T-helper 1 cell treated with Interleukin-12 subunit alpha and Interleukin-12 subunit beta and Interleukin-4 antibody, amounts not matched to agents 30 ng/mL and 1 ng/mL, for 36 hours (primary cell): ENCODE results near the gene RGS4. TPM values are rescaled to one million over a fixed set of nuclear protein-coding genes. Genes with fewer than 3 reads are reported as not detected.

Experiments used
- intact Hi-C: fragments of 100-400 bp; cut with micrococcal nuclease; formaldehyde crosslinking; loops from one replicate; pipeline ENCODE4 v1.15.1; 2024
- total RNA-seq: library from RNA; stranded (reverse); gene quantifications from 2 replicates; pipeline ENCODE4 v1.2.3, GENCODE V29; 2022

The RGS4 gene
- not detected in 2 replicates for total RNA-seq

DNA sequence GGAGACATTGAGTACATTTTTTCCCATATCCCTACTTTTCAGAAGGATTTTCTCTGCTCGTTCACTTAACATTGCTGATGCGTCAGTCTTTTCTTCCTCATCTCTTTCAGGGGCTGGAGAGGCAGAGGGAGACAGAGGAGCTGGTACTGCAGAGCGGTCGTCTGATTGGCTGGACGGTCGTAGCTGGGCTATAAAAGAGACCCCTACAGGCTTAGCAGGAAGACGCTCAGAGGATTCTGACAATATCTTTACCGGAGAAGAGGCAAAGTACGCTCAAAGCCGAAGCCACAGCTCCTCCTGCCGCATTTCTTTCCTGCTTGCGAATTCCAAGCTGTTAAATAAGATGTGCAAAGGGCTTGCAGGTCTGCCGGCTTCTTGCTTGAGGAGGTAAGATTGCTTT lies at the start of gene RGS4:
TSS of gene RGS4 (plus strand) at position 220 of the 400 bp plus-strand sequence. CDS start at position 344, 124 bp downstream.
- intact Hi-C loops: no loop called here

DNA sequence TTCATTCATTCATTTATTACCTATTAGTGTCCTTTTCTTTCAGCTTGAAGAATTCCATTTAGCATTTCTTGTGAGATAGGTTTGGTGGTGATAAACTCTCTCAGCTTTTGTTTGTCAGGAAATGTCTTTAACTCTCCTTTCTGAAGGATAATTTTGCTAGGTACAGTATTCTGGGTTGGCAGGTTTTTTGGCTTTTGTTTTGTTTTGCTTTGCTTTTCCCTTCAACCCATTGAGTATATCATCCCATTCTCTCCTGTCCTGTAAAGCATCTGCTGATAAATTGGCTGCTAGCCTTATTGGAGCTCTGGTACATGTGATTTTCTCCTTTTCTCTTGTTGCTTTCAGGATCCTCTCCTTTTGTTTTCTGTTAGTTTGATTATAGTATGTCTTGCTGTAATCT lies 47.0 kb upstream of the RGS4 start:
- intact Hi-C loops: no loop called here

DNA sequence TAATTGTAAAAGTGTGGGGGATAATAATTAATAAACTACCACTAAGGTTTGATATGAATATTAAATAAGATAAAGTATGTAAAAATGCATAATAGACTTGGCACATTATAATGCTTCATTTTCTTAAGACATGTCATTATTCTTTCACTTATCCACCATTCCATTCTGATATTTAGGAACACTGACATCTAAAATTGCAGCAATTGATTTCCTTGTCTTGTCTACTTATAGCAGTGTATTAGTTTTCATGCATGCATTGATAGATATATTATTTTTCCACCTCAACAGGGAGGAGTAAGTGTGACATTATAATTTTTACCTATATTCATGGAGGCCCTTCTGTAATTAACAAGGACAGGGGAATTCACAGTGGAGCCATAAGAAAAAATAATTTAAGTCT lies 41.6 kb upstream of the RGS4 start:
- intact Hi-C loops: no loop called here

DNA sequence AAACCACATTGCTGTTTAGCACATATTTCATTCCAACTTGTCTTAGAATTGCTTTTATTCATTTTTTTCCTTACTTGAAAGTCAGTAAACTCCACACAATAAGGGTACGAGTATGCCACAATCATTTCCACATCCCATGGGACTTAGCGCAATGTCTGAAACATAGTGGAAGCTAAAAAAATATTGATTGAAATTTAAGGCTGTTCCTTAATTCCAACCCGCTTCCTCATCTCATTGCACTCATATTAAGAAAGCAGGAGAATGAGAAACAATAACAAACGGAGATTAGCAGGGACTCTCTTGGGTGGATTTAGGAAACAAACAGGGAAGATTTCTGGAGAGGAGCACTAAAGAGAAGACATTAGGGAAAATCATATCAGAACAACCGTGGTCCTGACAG lies 39.3 kb upstream of the RGS4 start:
- intact Hi-C loops: no loop called here

DNA sequence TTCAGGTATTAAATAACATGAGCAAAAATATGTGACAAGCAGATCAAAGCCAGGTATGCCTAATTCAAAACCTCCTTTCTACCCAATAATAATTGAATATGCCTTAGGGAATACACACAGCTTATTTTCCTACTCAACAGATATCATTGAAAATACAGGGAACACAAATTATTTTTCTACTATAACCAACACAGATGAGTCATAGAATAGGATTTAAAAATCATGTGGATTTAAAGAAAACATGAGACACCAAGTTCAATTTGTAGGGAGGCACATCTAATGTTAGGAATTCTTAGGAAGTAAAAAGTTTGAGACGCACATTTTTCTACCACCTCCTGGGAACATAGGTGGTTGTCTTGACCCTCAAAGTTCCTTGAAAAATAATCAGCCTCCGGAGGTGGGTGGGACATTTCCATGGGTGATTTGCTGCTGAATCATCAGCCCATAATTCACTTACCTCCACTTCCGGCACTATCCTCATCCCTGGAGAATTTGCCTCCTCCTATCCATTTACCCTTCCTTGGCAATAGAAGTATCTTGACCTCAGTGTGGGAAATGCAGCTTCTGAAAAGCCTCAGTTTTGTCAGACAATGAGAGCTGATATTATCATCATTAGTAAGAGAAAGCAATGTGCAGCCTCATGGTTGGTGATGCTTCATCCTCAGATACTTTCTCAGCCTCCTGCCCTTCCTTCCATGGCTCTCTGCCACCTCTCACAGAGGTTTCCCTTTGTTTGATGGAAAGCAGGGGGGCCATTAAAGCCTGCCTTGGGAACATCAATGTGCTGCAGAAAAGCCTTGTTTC lies 33.5 kb upstream of the RGS4 start:
- intact Hi-C loops: no loop called here

DNA sequence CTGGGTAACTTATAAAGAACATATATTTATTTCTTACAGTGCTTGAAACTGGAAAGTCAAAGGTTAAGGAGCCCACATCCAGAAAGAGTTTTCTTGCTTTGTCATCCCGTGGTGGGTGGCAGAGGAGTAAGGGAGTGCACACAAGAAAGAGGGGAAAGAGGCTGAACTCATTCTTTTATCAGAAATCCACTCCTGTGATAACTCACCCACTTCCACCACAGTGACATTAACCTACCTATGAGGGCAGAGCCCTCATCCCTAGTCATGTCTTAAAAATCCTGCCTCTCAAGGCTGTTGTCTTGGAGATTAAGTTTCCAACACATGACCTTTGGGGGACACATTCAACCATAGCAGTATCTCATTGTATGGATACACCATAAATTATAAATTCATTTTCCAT lies 32.5 kb upstream of the RGS4 start:
- intact Hi-C loops: no loop called here

DNA sequence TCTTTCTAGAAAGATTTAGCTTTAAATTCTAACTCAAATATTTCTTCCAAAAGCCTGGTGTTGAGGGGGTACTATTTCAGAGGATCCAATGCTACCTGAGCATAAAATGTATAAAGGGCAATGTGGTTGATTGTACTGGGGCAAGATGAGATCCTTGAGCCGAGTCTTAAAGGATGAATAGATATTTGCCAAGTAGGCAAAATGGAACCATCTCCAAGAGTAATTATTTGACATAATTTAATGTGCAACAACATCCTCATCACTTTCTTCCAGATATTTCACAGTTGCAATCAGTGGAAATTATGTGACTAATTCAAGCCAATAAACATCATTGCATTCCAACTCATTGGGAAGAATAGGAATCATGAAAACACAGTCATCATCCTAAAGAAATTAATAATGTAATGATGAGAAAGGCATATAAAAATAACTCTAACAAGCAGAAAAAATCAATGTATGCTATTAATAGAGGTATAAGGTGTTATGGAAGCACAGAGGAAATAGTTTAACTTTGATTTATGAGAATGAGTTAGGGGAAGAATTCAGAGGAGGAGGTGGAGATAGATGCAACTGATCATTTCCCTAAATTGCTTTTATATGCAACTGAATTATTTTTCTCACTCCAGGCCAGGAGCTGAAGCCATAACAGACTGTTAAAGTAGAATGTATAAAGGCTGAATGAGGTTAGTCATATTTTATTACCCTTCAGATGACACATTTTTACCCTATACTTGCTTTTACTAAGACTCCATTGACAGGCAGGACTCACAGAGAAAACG lies 30.0 kb upstream of the RGS4 start:
- intact Hi-C loops: no loop called here

DNA sequence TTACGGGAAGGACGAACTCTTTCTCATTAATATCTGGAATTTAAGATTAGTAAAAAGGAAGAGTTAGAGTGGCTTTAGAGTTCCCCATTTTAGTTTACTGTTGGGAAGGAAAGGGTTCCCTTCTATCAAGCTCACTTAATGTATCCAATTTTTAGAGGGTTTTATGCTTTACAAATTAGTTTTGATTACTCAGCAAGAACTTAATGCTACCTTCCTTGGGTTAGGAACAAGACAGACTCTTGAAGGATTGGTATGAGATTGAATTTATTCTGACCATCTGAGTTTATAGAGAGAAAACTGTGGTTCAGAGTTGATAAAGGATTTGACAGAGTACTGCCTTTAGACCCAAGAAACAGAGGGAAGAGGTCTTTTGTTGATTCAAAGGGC lies 29.5 kb upstream of the RGS4 start:
- intact Hi-C loops: no loop called here

DNA sequence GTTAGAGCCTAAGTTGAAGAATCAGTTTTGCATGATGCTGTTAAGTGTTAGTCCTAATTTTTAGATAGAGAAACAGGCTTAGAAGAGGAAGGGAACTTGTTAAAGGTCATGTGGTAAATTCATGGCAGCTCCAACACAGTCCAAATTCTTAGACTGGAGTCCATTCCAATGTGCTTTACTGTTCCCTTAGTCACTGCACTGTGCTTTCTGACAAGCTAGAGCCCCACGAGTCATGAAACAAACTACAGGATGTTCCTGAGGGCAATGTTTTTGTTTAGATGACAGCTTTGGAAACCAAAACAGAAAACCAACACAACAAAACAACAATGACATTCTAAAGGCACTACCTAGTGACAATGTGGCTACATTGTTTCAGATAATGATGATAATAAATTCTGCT lies 23.1 kb upstream of the RGS4 start:
- intact Hi-C loops: no loop called here

DNA sequence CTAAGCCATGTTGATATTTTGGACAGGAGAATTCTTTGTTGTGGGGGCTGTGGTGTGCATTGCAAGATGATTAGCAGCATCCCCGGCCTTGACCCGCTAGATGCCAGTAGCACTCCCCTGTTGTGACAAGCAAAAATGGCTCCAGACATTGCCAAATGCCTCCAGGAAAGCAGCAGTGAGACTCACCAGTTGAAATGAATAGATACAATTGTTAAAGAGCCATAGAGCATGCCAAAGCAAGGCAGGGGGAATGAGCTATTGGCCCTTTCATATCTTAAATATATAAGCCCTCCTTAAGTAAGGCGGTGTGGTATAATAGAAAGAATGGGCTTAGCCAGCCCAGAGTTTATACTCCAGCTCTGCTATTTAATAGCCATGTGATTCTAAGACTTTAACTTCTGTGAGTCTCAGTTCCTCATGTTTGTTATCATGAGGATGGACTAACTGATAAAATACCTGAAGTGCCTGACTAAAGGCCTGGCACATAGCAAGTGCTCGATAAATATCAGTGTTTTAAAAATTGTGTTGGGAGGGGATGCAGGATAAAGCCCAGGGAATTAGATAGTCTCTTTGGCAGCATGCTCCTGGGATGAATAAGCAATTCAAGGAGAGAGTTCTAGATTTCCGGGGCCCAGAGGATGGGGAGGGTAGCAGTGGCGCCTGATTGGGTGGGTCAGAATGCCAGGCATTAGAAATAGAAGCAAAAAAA lies 21.1 kb upstream of the RGS4 start:
- intact Hi-C loops: no loop called here

DNA sequence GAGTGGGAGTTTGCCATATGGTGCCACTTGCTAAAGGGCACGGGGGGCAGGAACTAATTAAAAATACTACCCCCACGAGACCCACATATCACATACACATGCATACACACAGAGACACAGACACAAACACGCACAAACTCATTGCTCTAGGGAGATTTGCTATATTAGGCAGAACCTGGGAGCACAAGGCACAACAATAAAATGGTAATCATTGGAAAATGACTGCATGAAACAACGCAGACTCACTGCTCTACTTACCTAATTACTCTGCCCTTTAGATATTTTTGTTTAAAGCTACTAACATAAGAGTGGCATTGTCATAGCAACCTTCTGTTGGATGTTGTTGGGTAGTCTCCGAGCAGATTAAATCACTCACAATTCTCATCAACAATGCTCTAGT lies 20.3 kb upstream of the RGS4 start:
- intact Hi-C loops: no loop called here

DNA sequence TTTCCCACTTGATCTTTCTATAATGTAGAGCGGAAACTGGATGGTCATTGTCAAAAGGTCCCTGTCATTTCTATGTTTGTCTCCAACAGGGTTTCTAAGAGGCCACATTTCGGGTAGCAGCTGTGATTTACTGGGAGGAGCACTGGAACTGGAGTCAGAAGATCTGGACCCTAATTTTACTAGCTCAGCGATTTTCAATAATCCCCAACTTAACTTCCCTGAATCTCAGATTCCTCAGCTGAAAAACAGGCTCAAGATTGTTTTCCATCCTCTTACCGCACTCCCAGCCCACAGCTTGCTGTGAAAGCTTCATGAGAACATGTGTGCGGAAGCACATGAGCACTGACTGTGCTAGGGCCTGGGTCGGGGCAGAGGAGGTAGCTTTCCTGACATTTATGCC lies 19.9 kb upstream of the RGS4 start:
- intact Hi-C loops: no loop called here

DNA sequence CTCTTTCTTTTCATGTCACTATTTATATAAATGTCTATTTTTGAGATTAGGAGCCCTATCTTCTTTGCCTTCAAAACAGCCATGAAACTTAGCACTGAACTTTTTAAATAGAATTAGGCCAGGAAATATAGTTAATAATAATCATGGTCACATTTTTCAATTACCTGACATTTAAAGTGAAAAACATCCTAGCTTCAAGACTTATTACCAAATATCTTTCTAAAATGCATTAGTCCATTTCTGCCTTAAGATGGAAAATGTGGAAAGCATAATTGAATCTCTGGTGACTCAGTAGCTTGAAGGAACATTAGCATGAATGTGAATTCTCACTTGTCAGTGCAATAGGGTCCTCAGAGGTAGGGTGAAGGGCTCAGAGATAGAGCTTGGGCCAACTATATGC lies 18.7 kb upstream of the RGS4 start:
- intact Hi-C loops: no loop called here

DNA sequence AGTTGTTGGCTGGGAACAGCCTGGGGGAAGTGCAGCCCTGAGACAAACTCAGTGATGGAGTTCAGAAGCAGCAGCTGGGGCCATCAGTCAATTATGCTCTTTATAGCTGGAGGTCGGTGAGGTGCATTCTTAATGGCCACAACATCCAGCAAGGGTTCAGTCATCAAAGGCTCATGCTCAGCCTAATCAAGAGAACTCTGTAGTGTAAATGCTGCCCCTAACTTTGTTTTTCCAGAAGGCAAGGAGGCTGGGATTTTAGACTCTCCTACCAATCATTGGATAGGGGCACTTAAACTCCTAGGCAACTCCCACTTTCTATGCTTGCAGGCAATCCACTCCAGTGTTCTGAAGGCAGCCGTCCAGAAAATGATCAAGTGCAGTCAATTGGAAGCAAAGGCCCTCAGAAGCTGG lies 15.0 kb upstream of the RGS4 start:
- intact Hi-C loops: no loop called here

DNA sequence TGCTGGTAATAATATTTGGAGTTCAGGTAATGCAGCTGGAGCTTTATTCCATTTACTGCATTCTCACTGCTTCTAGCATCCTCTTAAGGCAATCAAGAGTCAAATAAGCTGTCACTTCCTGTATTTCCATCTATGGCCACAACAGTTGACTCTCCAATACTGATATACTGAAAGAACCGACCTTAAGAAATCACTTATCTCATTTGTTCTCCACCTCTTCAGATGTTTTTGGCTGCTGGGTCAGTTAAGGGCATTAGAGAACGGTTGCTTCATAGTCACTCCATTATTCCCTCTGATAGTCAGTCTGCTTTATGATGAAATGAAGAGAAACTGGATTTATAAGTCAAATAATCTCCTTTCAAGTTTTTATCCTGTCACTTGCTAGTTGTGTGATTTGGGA lies 14.2 kb upstream of the RGS4 start:
- intact Hi-C loops: no loop called here

DNA sequence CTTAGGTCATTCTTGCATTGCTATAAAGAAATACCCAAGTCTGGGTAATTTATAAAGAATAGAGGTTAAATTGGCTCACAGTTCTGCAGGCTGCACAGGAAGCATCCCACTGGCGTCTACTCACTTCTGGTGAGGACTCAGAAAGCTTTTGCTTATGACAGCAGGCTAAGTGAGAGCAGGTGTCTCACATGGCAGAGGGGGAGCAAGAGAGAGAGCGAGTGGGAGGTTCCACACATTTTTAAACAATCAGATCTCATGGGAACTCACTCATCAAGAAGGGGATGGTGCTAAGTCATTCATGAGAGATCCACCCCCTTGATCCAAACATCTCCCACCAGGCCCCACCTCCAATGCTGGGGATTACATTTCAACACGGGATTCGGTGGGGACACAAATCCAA lies 13.6 kb upstream of the RGS4 start:
- intact Hi-C loops: no loop called here

DNA sequence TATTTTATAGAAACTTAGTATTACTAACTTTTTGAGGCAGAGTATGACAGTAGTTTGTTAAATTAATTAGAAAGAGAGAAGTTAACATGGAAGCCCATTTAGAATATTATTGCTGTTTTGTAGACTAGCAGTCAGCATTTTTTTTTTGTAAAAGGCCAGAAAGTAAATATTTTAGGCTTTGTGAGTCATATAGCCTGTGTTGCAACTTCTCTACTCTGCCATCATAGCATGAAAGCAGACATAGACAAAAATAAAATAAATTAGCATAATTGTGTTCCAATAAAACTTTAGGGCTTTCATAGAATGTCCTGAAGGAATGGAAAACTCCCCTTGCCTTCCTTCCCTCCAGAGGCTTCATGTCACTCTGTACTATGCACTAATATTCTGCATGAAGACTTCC lies 12.3 kb upstream of the RGS4 start:
- intact Hi-C loops: no loop called here

DNA sequence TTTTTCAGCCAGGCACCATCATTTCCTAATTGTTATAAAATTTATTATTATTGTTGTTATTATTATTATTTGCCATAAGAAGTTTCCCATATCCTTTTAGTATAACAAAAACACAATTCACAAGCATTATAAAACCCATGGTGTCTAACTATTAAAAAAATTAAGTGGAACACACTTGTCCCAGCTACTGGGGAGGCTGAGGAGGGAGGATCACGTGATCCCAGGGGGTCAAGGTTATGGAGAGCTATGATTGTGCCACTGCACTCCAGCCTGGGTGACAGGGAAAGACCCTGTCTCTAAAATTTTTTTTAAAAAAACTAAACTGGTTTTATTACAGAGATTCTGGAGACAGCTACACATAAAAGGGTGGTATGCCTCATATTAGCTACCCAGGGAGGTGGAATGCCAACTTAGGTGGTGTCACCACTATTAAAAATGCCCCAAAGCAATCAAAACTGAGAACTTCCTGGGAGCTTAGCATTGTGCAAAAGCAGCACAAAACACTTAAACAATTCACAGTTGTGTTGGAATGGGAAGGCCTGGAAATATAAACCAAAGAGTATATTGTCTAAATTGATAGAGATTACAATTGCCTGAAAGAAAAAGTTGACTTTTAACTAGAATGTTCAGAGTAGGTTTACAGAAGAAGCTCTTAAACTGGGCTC lies 8.7 kb upstream of the RGS4 start:
- intact Hi-C loops: no loop called here

DNA sequence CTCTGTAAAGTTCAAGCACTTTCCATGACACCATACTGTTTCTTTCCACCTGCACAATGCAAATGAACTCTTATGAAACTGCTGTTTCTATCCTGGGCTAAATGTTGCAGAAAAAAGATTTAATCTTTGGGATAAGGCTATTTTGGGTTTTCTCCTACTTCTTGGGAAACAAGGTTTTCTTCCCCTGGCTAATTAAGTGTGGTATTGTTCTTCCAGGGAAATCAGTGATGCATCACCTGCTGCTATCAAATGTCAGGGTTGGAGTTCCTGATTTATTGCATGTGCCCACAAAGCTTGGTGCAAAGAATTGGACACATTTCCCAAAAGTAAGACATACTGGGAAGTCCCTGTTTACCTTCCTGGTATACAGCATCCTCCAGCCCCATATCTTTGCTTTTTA lies 6.0 kb upstream of the RGS4 start:
- intact Hi-C loops: no loop called here

DNA sequence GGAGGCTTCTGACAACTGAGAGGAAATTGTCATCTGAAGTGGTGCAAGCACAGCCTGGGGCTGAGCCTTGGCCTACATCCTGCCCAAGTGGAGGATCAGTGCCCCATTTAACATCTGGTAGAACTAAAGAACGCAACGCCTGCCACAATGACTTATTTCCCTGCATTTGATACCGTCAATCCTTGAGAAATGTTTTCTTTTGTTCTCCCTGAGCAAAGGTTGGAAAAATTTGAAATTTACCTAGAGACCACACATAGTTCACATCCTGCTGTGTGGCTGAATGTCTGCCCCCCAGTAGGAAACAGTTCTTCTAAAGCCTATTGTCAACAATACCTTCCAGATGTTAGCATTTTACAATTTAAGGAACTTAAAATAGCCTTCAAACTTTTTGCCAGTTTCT lies 5.6 kb upstream of the RGS4 start:
- intact Hi-C loops: no loop called here

DNA sequence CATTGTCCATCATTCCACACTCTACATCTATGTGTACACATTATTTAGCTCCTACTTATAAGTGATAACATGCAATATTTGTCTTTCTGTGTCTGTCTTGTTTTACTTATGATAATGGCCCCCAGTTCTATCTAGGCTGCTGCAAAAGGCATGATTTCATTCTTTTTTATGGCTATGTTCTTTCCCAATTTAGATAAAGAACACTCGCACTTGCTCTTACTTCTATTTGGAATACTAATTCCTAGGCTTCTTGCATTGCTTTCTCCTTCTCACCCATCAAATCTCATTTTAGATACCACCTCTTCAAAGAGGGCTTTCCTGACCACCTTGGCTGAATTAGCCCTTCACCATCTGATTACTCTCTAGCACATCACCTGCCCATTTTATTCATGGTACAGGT lies 3.0 kb upstream of the RGS4 start:
- intact Hi-C loops: no loop called here

DNA sequence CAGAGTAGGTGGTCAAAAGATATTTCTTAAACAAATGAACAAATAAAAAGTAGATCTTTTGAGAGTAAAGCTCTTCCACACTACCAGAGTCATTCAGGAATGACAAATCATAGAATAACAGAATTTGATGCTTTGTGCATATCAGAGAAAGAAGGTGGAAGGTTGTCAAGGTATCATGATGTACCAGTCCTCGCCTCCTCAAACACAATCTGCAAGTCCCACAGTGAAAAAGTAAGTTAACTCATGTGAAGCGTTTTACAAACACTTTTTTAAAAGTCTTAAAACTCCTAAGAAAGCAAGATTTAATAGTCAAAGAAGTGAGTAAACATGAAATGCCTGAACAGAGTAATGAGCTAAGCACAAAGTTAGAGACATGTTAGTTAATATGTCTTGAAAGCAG lies 2.5 kb upstream of the RGS4 start:
- intact Hi-C loops: no loop called here
